Esophagus muscularis mucosa (tissue), 4 donors: Measurements from ENCODE around the gene XPO6.

Source experiments
- EP300 ChIP-seq: sonication (generic); formaldehyde crosslinking; IDR thresholded peaks from one replicate; pipeline ENCODE4 v1.6.1; 2017; ENCODE audit warnings: antibody characterized with exemption
- POLR2A ChIP-seq: fragments of 450-650 bp; IDR thresholded peaks from one replicate; pipeline ENCODE4 v1.6.1; 2017; ENCODE audit warnings: antibody characterized with exemption, moderate library complexity, mild to moderate bottlenecking, low read depth
- POLR2AphosphoS5 ChIP-seq, 2 donors: sonication (generic); formaldehyde crosslinking; IDR thresholded peaks; one replicate each; pipeline ENCODE4 v1.6.1; 2017; ENCODE audit warnings: antibody characterized with exemption in 2 of 2
- TF ChIP-seq, protein P1 (sequence below), 3 experiments: fragments of 200-600 bp in 2 of 3; fragments of 450-650 bp in 1 of 3; sonication (generic) in 2 of 3; IDR thresholded peaks; one replicate each; pipeline ENCODE4 v1.5.1; 2017 to 2019; ENCODE audit warnings: antibody characterized with exemption in 3 of 3, mild to moderate bottlenecking in 2 of 3, moderate library complexity in 1 of 3

DNA sequence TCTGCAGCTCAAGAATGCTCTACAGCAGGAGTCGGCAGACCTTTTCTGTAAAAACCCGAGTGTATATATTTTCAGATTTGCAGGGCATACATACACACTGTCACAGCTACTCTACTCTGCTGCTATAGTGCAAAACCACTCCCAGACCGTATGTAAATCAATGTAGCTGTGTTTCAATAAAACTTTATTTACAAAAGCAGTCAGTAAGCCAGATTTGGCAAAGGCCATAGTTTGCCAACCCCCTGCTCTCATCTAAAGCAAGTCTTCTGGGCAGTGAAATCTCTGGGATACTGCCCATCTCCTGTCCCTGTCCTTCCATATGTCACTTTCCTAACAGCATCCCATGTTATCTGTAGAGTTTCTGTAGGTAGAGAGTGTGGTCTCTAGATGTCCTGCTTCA is 91.0 kb downstream of the XPO6 start:
- TF ChIP-seq POLR2AphosphoS5 (IDR thresholded peaks at IDR 0.05) (no peak), EP300 (no peak), POLR2A (no peak)
- TF ChIP-seq, protein P1, sequence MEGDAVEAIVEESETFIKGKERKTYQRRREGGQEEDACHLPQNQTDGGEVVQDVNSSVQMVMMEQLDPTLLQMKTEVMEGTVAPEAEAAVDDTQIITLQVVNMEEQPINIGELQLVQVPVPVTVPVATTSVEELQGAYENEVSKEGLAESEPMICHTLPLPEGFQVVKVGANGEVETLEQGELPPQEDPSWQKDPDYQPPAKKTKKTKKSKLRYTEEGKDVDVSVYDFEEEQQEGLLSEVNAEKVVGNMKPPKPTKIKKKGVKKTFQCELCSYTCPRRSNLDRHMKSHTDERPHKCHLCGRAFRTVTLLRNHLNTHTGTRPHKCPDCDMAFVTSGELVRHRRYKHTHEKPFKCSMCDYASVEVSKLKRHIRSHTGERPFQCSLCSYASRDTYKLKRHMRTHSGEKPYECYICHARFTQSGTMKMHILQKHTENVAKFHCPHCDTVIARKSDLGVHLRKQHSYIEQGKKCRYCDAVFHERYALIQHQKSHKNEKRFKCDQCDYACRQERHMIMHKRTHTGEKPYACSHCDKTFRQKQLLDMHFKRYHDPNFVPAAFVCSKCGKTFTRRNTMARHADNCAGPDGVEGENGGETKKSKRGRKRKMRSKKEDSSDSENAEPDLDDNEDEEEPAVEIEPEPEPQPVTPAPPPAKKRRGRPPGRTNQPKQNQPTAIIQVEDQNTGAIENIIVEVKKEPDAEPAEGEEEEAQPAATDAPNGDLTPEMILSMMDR (IDR thresholded peaks at IDR 0.05), result no peak
